HG03442 (cell line): ENCODE measurements around the gene NDUFC2.
"Not testable (repeated sequence)": the region's sequence is repeated elsewhere in the genome, so short reads cannot be mapped to it uniquely, and the experiment has no call there.

Experiments
- ATAC-seq: cut with Tn5 transposase; IDR thresholded peaks from one replicate; pipeline ENCODE4 v1.9.1; 2021; ENCODE audit warnings: mild to moderate bottlenecking, moderate library complexity; ENCODE audit not compliant: unreplicated experiment

NDUFC2 gene

GRCh38 chr11:78032090-78032489 lies 47.6 kb downstream of the NDUFC2 start:
- no peak for ATAC-seq

- ATAC-seq: no peak
Measured at GRCh38 chr11:78031629-78032028, 48.0 kb downstream of the NDUFC2 start.

- ATAC-seq: no peak
Measured at GRCh38 chr11:78030429-78031325, 49.0 kb downstream of the NDUFC2 start.

- ATAC-seq: not testable (repeated sequence)
Measured at GRCh38 chr11:78028423-78028822, 51.2 kb downstream of the NDUFC2 start.

- no peak for ATAC-seq
Measured at GRCh38 chr11:78027759-78028158, 51.9 kb downstream of the NDUFC2 start.

- ATAC-seq: no peak
Measured at GRCh38 chr11:78025378-78025777, 54.3 kb downstream of the NDUFC2 start.

- ATAC-seq: no peak
Measured at GRCh38 chr11:78023426-78023825, 56.2 kb downstream of the NDUFC2 start.

- ATAC-seq: no peak
Measured at GRCh38 chr11:78022397-78023396, 57.0 kb downstream of the NDUFC2 start, which contains the start of gene KCTD14. TSS of gene KCTD14 (minus strand) at chr11:78023276. CDS start at chr11:78023249, 27 bp downstream.

- no peak for ATAC-seq
Measured at GRCh38 chr11:78021611-78022010, 58.1 kb downstream of the NDUFC2 start.

- ATAC-seq: no peak
Measured at GRCh38 chr11:78020246-78020645, 59.4 kb downstream of the NDUFC2 start.

- ATAC-seq: no peak
Measured at GRCh38 chr11:78019808-78020207, 59.9 kb downstream of the NDUFC2 start.
